Activated naive CD4-positive, alpha-beta T cell treated with anti-CD3 and anti-CD28 coated beads, Interleukin-2, amount 50 U/mL, for 72 hours (primary cell): ENCODE results near the gene CNTNAP2. TPM values are rescaled to one million over a fixed set of nuclear protein-coding genes. Genes with fewer than 3 reads are reported as not detected.

Experiments used
- ATAC-seq, 2 donors: fragments of 150-1000 bp; cut with Tn5 transposase; 2 replicates each; pipeline ENCODE4 v1.10.0; 2021; ENCODE audit warnings: mild to moderate bottlenecking in 2 of 2, moderate library complexity in 2 of 2
- DNase-seq, 2 donors: peaks; one replicate each; pipeline ENCODE4 v3.0.0; 2021 to 2022; ENCODE audit warnings: low spot score in 2 of 2
- H3K27ac Mint-ChIP-seq, 2 donors: one replicate each; pipeline ENCODE4 v1.8.0; 2022; ENCODE audit warnings: mild to moderate bottlenecking in 2 of 2, mixed read lengths in 2 of 2
- H3K36me3 Mint-ChIP-seq, 2 donors: one replicate each; pipeline ENCODE4 v1.8.0; 2022; ENCODE audit warnings: mixed read lengths in 2 of 2
- H3K9me3 Mint-ChIP-seq, 2 donors: one replicate each; pipeline ENCODE4 v1.8.0; 2022; ENCODE audit warnings: mixed read lengths in 2 of 2
- total RNA-seq, 2 donors: library from RNA; stranded (reverse); gene quantifications; one replicate each; pipeline ENCODE4 v1.2.3, GENCODE V29; 2022

The CNTNAP2 gene
- total RNA-seq, 2 donors from 2014 or later, result not detected

- Mint-ChIP-seq H3K27ac (no peak overlapping the region), H3K9me3 (peaks cover 29% of the 10 kb centered on the region in 2 donors), H3K36me3 (peaks cover 0 to 8% of the 10 kb centered on the region in 2 donors)
- DNase-seq (no peak), ATAC-seq (no peak)
Observed at GRCh38 chr7:147411096-147411495, 1294.5 kb downstream of the CNTNAP2 start.

- DNase-seq (no peak), ATAC-seq (no peak)
- Mint-ChIP-seq H3K9me3 (peaks cover 27 to 31% of the 10 kb centered on the region in 2 donors), H3K36me3 (peaks cover 0 to 8% of the 10 kb centered on the region in 2 donors), H3K27ac (no peak overlapping the region)
Observed at GRCh38 chr7:147412109-147412508, 1295.5 kb downstream of the CNTNAP2 start.

GRCh38 chr7:147412782-147413556, 1296.4 kb downstream of the CNTNAP2 start:
- H3K27ac Mint-ChIP-seq, result no peak overlapping the region
- H3K36me3 Mint-ChIP-seq, result peaks cover 0 to 8% of the 10 kb centered on the region in 2 donors
- no peak for ATAC-seq
- H3K9me3 Mint-ChIP-seq, result peaks cover 23 to 29% of the 10 kb centered on the region in 2 donors
- DNase-seq, result no peak

GRCh38 chr7:147413557-147413870, 1296.9 kb downstream of the CNTNAP2 start:
- Mint-ChIP-seq H3K9me3 (peaks cover 20 to 26% of the 10 kb centered on the region in 2 donors), H3K27ac (no peak overlapping the region), H3K36me3 (peaks cover 0 to 8% of the 10 kb centered on the region in 2 donors)
- no peak for DNase-seq
- ATAC-seq, result no peak

- H3K27ac Mint-ChIP-seq, result no peak overlapping the region
- H3K36me3 Mint-ChIP-seq, result peaks cover 0 to 8% of the 10 kb centered on the region in 2 donors
- DNase-seq (no peak), ATAC-seq (no peak)
- peaks cover 14 to 20% of the 10 kb centered on the region in 2 donors for H3K9me3 Mint-ChIP-seq
Observed at GRCh38 chr7:147415991-147416390, 1299.4 kb downstream of the CNTNAP2 start.

- peaks cover 0 to 8% of the 10 kb centered on the region in 2 donors for H3K36me3 Mint-ChIP-seq
- H3K27ac Mint-ChIP-seq, result no peak overlapping the region
- ATAC-seq, result no peak
- peaks cover 10 to 12% of the 10 kb centered on the region in 2 donors for H3K9me3 Mint-ChIP-seq
- DNase-seq, result no peak
Observed at GRCh38 chr7:147418966-147419365, 1302.4 kb downstream of the CNTNAP2 start.

- DNase-seq, result no peak
- ATAC-seq, result no peak
- no peaks in the 10 kb centered on the region for H3K36me3 Mint-ChIP-seq
- no peak overlapping the region for H3K27ac Mint-ChIP-seq
- peaks cover 0 to 8% of the 10 kb centered on the region in 2 donors for H3K9me3 Mint-ChIP-seq
Observed at GRCh38 chr7:147423875-147424274, 1307.3 kb downstream of the CNTNAP2 start.

GRCh38 chr7:147428075-147428474, 1311.5 kb downstream of the CNTNAP2 start:
- no peak for ATAC-seq
- Mint-ChIP-seq H3K9me3 (peaks cover 18 to 21% of the 10 kb centered on the region in 2 donors), H3K27ac (no peak overlapping the region), H3K36me3 (no peaks in the 10 kb centered on the region)
- DNase-seq, result no peak

GRCh38 chr7:147429961-147430360, 1313.4 kb downstream of the CNTNAP2 start:
- no peak for ATAC-seq
- Mint-ChIP-seq H3K36me3 (no peaks in the 10 kb centered on the region), H3K9me3 (peaks cover 26 to 27% of the 10 kb centered on the region in 2 donors), H3K27ac (no peak overlapping the region)
- DNase-seq, result no peak

- Mint-ChIP-seq H3K36me3 (no peaks in the 10 kb centered on the region), H3K9me3 (peaks cover 22 to 26% of the 10 kb centered on the region in 2 donors), H3K27ac (no peak overlapping the region)
- DNase-seq (no peak), ATAC-seq (no peak)
Observed at GRCh38 chr7:147432079-147432478, 1315.5 kb downstream of the CNTNAP2 start.

- ATAC-seq, result no peak
- no peak for DNase-seq
- no peaks in the 10 kb centered on the region for H3K36me3 Mint-ChIP-seq
- H3K27ac Mint-ChIP-seq, result no peak overlapping the region
- peaks cover 19 to 26% of the 10 kb centered on the region in 2 donors for H3K9me3 Mint-ChIP-seq
Observed at GRCh38 chr7:147432576-147432975, 1316.0 kb downstream of the CNTNAP2 start.

- peaks cover 25 to 33% of the 10 kb centered on the region in 2 donors for H3K9me3 Mint-ChIP-seq
- DNase-seq (no peak), ATAC-seq (no peak)
- no peak overlapping the region for H3K27ac Mint-ChIP-seq
- H3K36me3 Mint-ChIP-seq, result peaks cover 10% of the 10 kb centered on the region in 2 donors
Observed at GRCh38 chr7:147436718-147437117, 1320.1 kb downstream of the CNTNAP2 start.

- H3K36me3 Mint-ChIP-seq, result peaks cover 10% of the 10 kb centered on the region in 2 donors
- no peak overlapping the region for H3K27ac Mint-ChIP-seq
- ATAC-seq (no peak), DNase-seq (no peak)
- H3K9me3 Mint-ChIP-seq, result peaks cover 27 to 31% of the 10 kb centered on the region in 2 donors
Observed at GRCh38 chr7:147438216-147438615, 1321.6 kb downstream of the CNTNAP2 start.

GRCh38 chr7:147443942-147444341, 1327.3 kb downstream of the CNTNAP2 start:
- no peak overlapping the region for H3K27ac Mint-ChIP-seq
- no peak for DNase-seq

GRCh38 chr7:147452816-147453215, 1336.2 kb downstream of the CNTNAP2 start:
- Mint-ChIP-seq H3K36me3 (no peaks in the 10 kb centered on the region), H3K9me3 (peaks cover 4 to 14% of the 10 kb centered on the region in 2 donors), H3K27ac (no peak overlapping the region)
- DNase-seq, result no peak
- ATAC-seq, result no peak

More at GRCh38 chr7:147443942-147444341, 1327.3 kb downstream of the CNTNAP2 start:
- Mint-ChIP-seq H3K9me3 (peaks cover 33 to 36% of the 10 kb centered on the region in 2 donors), H3K36me3 (peaks cover 10 to 15% of the 10 kb centered on the region in 2 donors)
- ATAC-seq, result no peak

- ATAC-seq, result no peak
- Mint-ChIP-seq H3K36me3 (no peaks in the 10 kb centered on the region), H3K9me3 (peaks cover 8 to 13% of the 10 kb centered on the region in 2 donors), H3K27ac (no peak overlapping the region)
- no peak for DNase-seq
Observed at GRCh38 chr7:147465223-147465622, 1348.6 kb downstream of the CNTNAP2 start.

GRCh38 chr7:147472556-147472955, 1356.0 kb downstream of the CNTNAP2 start:
- peaks cover 24 to 28% of the 10 kb centered on the region in 2 donors for H3K9me3 Mint-ChIP-seq
- no peaks in the 10 kb centered on the region for H3K36me3 Mint-ChIP-seq
- H3K27ac Mint-ChIP-seq, result no peak overlapping the region
- DNase-seq (no peak), ATAC-seq (no peak)

- no peaks in the 10 kb centered on the region for H3K36me3 Mint-ChIP-seq
- no peak for DNase-seq
- no peak for ATAC-seq
- peaks cover 22 to 28% of the 10 kb centered on the region in 2 donors for H3K9me3 Mint-ChIP-seq
- no peak overlapping the region for H3K27ac Mint-ChIP-seq
Observed at GRCh38 chr7:147474862-147475261, 1358.3 kb downstream of the CNTNAP2 start.
